Measurements from ENCODE around the gene TCL1A. TPM values are rescaled to one million over a fixed set of nuclear protein-coding genes. Genes with fewer than 3 reads are reported as not detected.
"Not testable (repeated sequence)": the region's sequence is repeated elsewhere in the genome, so short reads cannot be mapped to it uniquely, and the experiment has no call there.

Gene TCL1A
- total RNA-seq, 1 donor from 2014 or later = not detected

DNA sequence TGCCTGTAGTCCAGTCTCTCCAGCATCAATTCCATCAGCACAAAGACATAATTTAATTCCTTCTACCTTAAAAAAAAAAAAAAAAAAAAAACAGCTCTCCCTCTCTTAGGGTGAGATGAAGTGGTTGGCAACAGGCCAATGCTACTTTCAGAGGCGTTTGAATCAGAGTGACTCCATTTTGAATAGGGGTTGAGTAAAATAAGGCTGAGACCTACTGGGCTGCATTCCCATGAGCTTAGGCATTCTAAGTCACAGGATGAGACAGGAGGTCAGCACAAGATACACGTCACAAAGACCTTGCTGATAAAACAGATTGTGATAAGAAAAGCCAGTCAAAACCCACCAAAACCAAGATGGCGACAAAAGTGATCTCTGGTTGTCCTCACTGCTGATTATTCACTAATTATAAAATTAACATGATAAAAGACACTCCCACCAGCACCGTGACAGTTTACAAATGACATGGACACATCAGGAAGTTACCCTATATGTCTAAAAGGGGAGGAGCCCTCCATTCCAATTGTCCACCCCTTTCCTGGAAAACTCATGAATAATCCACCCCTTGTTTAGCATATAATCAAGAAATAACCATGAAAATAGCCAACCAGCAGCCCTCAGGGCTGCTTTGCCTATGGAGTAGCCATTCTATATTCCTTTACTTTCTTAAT lies 34.6 kb downstream of the TCL1A start:
- DNase-seq (ENCODE audit: extremely low read depth, low read depth, low spot score) = no peak

DNA sequence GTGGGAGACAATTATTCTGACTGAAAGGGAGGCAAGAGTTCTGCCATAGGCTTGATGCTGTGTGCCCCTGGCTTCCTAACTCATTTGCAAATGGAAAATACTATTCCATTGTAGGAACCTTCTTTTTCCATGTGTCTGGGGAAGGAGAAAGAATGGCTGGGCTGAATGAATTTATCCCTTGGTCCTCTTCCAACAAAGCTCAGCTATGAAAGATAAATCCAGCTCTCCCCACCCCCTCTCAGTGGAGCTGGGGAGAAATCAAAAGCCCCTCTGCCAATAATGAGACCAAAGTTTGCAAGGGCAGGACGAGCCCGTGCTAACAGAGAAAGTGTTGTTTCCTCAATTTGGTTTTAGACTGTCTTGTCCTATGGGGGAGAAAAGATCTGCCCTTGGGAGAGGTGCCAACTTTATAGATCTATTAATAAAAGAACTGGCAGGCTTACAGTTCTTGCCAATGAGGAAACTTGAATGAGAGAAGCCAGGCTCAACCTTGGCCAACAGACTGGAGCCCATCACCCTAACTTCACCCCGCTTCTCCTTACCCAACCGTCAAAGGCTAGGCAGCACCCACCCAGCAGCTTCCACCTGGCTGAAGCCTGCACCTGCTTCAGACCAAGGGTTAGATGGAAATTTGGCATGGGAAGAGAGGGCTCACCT lies 36.6 kb downstream of the TCL1A start:
- DNase-seq (ENCODE audit: extremely low read depth, low read depth, low spot score) = no peak

DNA sequence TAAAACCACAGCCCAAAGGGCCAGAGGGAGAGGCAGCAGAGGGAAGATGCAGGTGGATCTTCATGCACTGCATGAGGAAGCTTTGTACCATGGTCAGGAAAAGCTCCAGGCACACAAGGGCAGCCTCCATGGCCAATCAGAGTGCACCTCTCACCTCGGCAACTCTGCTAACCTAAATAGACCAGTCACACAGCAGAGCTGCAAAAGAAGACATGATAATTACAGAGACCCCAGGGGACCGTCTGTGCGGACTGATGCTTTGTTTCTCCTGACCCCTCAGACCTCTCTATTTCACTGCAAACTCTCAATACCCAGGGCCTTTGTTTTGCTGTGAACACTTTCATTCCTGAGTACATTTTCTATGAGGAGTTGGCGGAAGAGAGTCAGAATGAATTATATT lies 38.4 kb downstream of the TCL1A start:
- DNase-seq (ENCODE audit: extremely low read depth, low read depth, low spot score) = no peak

GRCh38 chr14:95674613-95675012 lies 39.3 kb downstream of the TCL1A start:
- no peak for DNase-seq (ENCODE audit: extremely low read depth, low read depth, low spot score)

GRCh38 chr14:95668235-95668772 lies 45.6 kb downstream of the TCL1A start:
- DNase-seq (ENCODE audit: extremely low read depth, low read depth, low spot score) = no peak

- DNase-seq (ENCODE audit: extremely low read depth, low read depth, low spot score) = no peak
Measured at GRCh38 chr14:95667249-95667693, 46.7 kb downstream of the TCL1A start.

DNA sequence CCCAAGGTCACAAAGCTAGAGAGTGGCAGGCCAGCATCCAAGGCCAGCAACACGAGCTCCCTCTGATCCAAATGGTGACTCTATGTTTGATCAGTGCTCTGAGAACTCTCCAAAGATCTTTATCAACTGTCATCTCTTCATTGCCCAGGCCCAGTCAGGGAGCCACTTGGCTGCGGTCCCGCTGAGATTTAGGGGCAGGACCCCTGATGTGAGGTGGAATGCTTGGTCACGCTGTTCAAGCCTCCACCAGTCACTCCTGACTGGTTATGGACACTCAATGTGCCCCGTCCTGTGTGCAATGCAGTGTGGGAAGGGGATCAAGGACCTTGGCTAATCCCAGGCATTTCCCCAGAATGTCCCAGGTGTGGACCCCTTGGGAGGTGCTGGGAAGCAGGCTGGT lies 47.5 kb downstream of the TCL1A start:
- DNase-seq (ENCODE audit: extremely low read depth, low read depth, low spot score) = no peak

DNA sequence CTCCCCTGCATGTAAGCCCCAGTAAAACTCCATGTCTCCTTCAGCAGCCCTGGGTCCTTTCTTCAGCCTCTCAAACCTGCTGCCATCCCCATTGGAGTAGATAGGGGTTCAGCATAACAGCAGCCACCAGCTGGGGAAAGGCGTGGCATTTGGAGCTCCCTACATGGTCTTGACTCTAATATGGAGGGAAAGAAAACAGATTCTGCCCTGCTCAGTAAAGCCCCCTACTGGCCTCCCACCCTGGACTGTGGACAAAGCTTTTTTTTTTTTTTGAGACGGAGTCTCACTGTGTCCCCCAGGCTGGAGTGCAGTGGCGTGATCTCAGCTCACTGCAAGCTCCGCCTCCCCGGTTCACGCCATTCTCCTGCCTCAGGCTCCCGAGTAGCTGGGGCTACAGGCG lies 48.4 kb downstream of the TCL1A start:
- not testable (repeated sequence) for DNase-seq (ENCODE audit: extremely low read depth, low read depth, low spot score)

GRCh38 chr14:95664546-95664945 lies 49.4 kb downstream of the TCL1A start:
- DNase-seq (ENCODE audit: extremely low read depth, low read depth, low spot score) = no peak

DNA sequence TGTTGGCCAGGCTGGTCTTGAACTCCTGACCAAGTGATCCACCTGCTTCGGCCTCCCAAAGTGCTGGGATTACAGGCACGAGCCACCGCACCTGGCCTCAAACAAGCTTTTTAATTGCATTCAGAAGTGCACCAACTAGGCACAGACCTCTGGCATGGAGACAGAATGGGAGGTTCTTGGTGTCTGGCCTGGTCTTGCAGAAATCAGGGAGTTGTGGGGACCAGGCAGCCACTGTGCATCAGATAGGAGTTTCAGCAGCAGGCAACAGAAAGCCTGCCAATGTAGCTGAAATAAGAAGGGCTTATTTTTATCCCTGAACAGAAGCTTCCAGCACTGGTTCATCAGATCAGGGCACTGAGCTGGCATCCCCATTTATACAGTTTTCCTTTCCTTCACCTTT lies 49.9 kb downstream of the TCL1A start:
- DNase-seq (ENCODE audit: extremely low read depth, low read depth, low spot score) = no peak

GRCh38 chr14:95663226-95663797 lies 50.6 kb downstream of the TCL1A start:
- DNase-seq (ENCODE audit: extremely low read depth, low read depth, low spot score) = no peak

DNA sequence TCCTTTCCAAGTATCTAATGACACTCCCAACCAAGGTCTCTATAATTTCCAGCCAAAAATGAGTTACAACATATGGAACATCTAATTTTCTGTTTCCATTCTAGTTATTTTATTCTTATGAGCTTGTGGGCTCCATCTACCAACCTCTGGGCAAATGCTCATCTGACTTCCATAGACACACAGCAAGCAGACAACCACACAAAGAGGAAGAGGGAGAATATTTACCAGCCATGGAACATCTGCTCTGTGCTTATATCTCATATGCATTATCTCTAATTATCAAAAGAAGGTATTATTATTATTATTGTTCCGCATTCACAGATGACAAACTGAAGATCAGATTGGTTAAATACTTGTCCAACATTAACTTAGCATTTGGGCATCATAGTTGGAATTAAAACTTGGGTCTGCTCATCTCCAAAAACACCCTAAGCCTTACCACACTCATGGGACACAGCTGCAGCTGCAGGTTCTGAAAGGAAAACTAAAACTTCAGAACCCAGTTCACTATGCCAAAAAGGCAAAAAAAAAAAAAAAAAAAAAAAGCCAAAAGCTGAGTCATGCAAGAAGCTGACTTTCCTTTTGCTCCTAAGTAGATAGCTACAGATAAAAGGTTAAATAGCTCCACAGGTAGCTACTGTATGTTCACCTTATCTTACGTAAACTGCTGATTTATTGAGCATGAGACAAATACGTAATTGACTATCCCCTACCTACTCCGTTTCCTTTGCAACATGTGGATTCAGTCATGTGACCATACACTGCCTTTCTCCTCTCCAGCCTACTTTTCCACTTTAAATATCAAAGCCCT lies 51.3 kb downstream of the TCL1A start:
- DNase-seq (ENCODE audit: extremely low read depth, low read depth, low spot score) = no peak

DNA sequence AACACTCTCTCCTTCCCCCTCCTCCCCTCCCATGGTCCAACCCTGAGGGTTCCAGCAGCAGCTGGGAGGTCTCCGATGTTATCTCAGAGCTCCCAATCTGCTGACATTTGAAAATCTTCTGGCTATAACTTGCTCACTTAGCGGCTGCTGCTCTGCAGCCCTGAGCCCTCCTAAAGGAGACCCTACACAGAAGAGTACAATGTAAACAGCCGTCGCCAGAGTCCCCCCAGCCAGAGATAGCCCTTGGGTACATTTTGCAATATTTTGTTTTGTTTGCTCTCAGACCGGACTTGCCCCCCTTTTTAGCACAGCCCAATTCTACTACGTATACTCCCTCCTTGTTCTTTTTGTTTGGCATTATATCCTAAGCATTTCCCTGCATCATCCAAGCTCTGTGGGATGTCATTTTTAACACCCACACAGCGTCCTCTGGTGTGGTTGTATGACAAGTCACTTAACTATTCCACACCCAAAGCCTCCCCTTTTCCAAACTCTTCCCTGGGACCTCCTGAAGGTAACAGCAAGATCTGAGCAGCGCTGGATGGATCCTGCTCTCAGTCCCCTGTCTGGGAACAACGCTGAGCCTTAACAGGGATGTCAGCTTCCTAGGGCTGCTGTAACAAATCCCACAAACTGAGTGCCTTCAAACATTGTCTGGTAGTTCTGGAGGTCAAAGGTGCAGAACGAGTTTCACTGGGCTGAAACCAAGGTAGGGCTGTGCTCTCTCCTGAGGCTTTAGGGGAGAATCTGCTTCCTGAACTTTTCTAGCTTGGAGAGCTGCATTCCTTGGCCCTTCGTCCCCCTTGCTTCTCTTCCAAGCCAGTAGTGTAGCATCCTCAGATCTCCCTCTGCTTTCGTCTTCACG lies 53.0 kb downstream of the TCL1A start:
- no peak for DNase-seq (ENCODE audit: extremely low read depth, low read depth, low spot score)

GRCh38 chr14:95659990-95660385 lies 53.9 kb downstream of the TCL1A start:
- no peak for DNase-seq (ENCODE audit: extremely low read depth, low read depth, low spot score)

Other genes starting within 250 kb of the TCL1A start
- 5.8 and 7.4 TPM in 2 replicates for gene SYNE3, start 197.5 kb downstream of the TCL1A start, total RNA-seq
- gene GLRX5, start 179.1 kb downstream of the TCL1A start, total RNA-seq = 38.7 and 49.4 TPM in 2 replicates
- gene TCL1B, start 27.7 kb downstream of the TCL1A start, total RNA-seq = not detected in 2 replicates
- gene TUNAR, start 162.7 kb upstream of the TCL1A start, total RNA-seq = not detected in 2 replicates